ENCODE results near the gene TGM6. TPM values are rescaled to one million over a fixed set of nuclear protein-coding genes. Genes with fewer than 3 reads are reported as not detected.

The TGM6 gene
- total RNA-seq, 5 donors from 2014 or later (not counting 1 experiment from before 2014, with no cell fraction given), result not detected

DNA sequence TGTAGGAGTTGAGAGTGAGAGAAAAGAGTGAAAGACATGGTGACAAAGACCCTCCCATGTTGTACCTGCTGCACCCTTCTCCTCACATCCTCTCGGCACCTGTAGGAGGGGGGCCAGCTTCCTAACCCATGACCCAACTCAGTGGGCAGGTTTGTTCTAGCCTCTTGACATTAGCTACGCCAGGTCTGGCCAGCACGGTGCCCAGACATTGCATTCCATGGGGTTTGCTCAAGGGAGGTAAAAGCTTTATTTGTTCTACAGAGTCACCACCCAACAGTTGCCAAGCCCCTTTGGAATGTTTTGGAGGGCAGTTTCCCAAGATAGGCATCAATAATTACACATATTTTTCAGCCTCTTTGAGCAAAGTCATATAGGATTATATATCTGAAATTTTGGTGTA, 22.7 kb upstream of the TGM6 start:
- DNase-seq (no peak), ATAC-seq (replicated peaks in 1 of 4) (no peak)
- H3K4me3 Mint-ChIP-seq, result no peak overlapping the region
- H3K27me3 Mint-ChIP-seq, result peaks cover 13 to 18% of the 10 kb centered on the region in 2 donors
- peaks cover 7% of the 10 kb centered on the region for H3K36me3 Mint-ChIP-seq
- peaks cover 5 to 28% (median 17%) of the 10 kb centered on the region in 3 donors for H3K9me3 Mint-ChIP-seq
- Histone ChIP-seq H3K4me1 (ENCODE audit: control insufficient read depth in 1 of 2, extremely low read depth in 1 of 2, insufficient read depth in 2 of 2, low read length in 2 of 2) (no peaks in the 10 kb centered on the region), H3K9me3 (no peaks in the 10 kb centered on the region), H3K27ac (ENCODE audit: low read length) (no peak overlapping the region), H3K4me3 (ENCODE audit: control insufficient read depth in 1 of 2, extremely low read depth in 1 of 2, low read length in 1 of 2) (no peak overlapping the region), H3K27me3 (replicated peaks in 1 of 2; ENCODE audit: control insufficient read depth in 2 of 2, extremely low read depth in 1 of 2, insufficient read depth in 2 of 2, low read length in 1 of 2) (peaks cover 0 to 3% of the 10 kb centered on the region in 2 experiments), H3K36me3 (ENCODE audit: control insufficient read depth in 2 of 2, extremely low read depth in 1 of 2, insufficient read depth in 1 of 2, low read length in 1 of 2) (no peaks in the 10 kb centered on the region)
- H3K4me1 Mint-ChIP-seq, result no peaks in the 10 kb centered on the region
- ChIA-PET CTCF (no interaction called here), POLR2A (no interaction called here)
- H3K27ac Mint-ChIP-seq, result no peak overlapping the region
- WGBS (ENCODE audit: insufficient coverage), result 100% methylated on average over 1 of the region's 3 CpGs

DNA sequence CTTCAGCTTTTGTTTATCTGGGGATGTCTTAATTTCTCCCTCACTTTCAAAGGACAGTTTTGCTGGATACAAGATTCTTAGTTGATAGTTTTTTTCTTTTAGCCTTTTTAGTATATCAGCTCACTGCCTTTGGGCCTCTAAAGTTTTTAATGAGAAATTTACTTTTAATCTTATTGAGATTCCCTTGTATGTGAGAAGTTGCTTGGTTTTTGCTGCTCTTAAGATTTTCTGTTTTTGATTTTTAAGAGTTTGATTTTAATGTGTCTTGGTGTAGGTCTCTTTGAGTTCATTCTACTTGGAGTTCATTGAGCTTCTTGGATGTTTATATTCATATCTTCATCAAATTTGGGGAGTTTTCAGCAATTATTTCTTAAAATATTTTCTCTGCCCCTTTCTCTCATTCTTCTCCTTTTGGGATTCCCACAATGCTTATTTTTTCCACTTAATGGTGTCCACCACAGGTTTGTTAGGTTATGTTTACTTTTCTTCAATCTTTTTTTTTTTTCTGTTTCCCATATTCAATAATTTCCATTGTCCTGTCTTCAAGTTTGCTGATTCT, 19.6 kb upstream of the TGM6 start:
- H3K36me3 Mint-ChIP-seq, result peaks cover 7% of the 10 kb centered on the region
- Histone ChIP-seq H3K27ac (ENCODE audit: low read length) (no peak overlapping the region), H3K4me3 (ENCODE audit: control insufficient read depth in 1 of 2, extremely low read depth in 1 of 2, low read length in 1 of 2) (no peak overlapping the region), H3K9me3 (no peaks in the 10 kb centered on the region), H3K36me3 (ENCODE audit: control insufficient read depth in 2 of 2, extremely low read depth in 1 of 2, insufficient read depth in 1 of 2, low read length in 1 of 2) (no peaks in the 10 kb centered on the region), H3K4me1 (ENCODE audit: control insufficient read depth in 1 of 2, extremely low read depth in 1 of 2, insufficient read depth in 2 of 2, low read length in 2 of 2) (no peaks in the 10 kb centered on the region), H3K27me3 (replicated peaks in 1 of 2; ENCODE audit: control insufficient read depth in 2 of 2, extremely low read depth in 1 of 2, insufficient read depth in 2 of 2, low read length in 1 of 2) (peaks cover 0 to 3% of the 10 kb centered on the region in 2 experiments)
- ATAC-seq (replicated peaks in 1 of 4), result no peak
- H3K27me3 Mint-ChIP-seq, result peaks cover 12 to 25% of the 10 kb centered on the region in 2 donors
- H3K27ac Mint-ChIP-seq, result no peak overlapping the region
- no peak overlapping the region for H3K4me3 Mint-ChIP-seq
- H3K9me3 Mint-ChIP-seq, result peaks cover 5 to 28% (median 17%) of the 10 kb centered on the region in 3 donors
- no peaks in the 10 kb centered on the region for H3K4me1 Mint-ChIP-seq
- ChIA-PET POLR2A (no interaction called here), CTCF (no interaction called here)
- DNase-seq, result no peak

GRCh38 chr20:2363187-2363586, 17.5 kb upstream of the TGM6 start:
- H3K4me3 Mint-ChIP-seq, result no peak overlapping the region
- Histone ChIP-seq H3K27ac (ENCODE audit: low read length) (no peak overlapping the region), H3K4me1 (ENCODE audit: control insufficient read depth in 1 of 2, extremely low read depth in 1 of 2, insufficient read depth in 2 of 2, low read length in 2 of 2) (no peaks in the 10 kb centered on the region), H3K36me3 (ENCODE audit: control insufficient read depth in 2 of 2, extremely low read depth in 1 of 2, insufficient read depth in 1 of 2, low read length in 1 of 2) (no peaks in the 10 kb centered on the region), H3K9me3 (no peaks in the 10 kb centered on the region), H3K4me3 (ENCODE audit: control insufficient read depth in 1 of 2, extremely low read depth in 1 of 2, low read length in 1 of 2) (no peak overlapping the region), H3K27me3 (replicated peaks in 1 of 2; ENCODE audit: control insufficient read depth in 2 of 2, extremely low read depth in 1 of 2, insufficient read depth in 2 of 2, low read length in 1 of 2) (peaks cover 0 to 3% of the 10 kb centered on the region in 2 experiments)
- H3K27me3 Mint-ChIP-seq, result peaks cover 15 to 20% of the 10 kb centered on the region in 2 donors
- peaks cover 5 to 28% (median 17%) of the 10 kb centered on the region in 3 donors for H3K9me3 Mint-ChIP-seq
- ChIA-PET CTCF (interaction anchor here in 1 of 2 donors (0.9 kb wide), 1 partner anchor 89 kb away, joined by 3 read pairs; no protein-coding TSS in a partner anchor), POLR2A (no interaction called here)
- ATAC-seq (replicated peaks in 1 of 4), result no peak
- DNase-seq, result no peak
- H3K36me3 Mint-ChIP-seq, result peaks cover 7% of the 10 kb centered on the region
- no CpG with 5 or more reads among the region's 2 CpGs for WGBS (ENCODE audit: insufficient coverage)
- H3K27ac Mint-ChIP-seq, result no peak overlapping the region
- H3K4me1 Mint-ChIP-seq, result no peaks in the 10 kb centered on the region

DNA sequence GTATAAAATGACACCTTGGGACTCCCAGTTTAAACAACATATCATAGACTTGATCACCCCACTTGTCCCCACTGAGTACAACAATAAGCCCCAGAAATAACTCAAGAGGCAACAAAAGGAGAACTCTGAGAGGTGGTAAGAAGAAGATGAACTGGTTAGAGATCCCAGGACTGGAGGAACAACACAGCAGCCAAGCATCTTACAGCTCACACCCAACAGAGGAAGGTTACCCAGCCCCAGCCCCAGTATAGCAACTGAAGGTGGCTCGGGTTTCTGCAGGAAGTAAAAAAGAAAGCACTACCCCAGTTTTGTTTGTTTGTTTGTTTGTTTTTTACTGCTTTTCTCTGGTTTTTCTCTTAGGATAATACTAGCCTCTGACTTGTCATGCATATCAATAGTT, 17.1 kb upstream of the TGM6 start:
- Histone ChIP-seq H3K9me3 (no peaks in the 10 kb centered on the region), H3K36me3 (ENCODE audit: control insufficient read depth in 2 of 2, extremely low read depth in 1 of 2, insufficient read depth in 1 of 2, low read length in 1 of 2) (no peaks in the 10 kb centered on the region), H3K4me1 (ENCODE audit: control insufficient read depth in 1 of 2, extremely low read depth in 1 of 2, insufficient read depth in 2 of 2, low read length in 2 of 2) (no peaks in the 10 kb centered on the region), H3K27ac (ENCODE audit: low read length) (no peak overlapping the region), H3K4me3 (ENCODE audit: control insufficient read depth in 1 of 2, extremely low read depth in 1 of 2, low read length in 1 of 2) (no peak overlapping the region), H3K27me3 (replicated peaks in 1 of 2; ENCODE audit: control insufficient read depth in 2 of 2, extremely low read depth in 1 of 2, insufficient read depth in 2 of 2, low read length in 1 of 2) (peaks cover 0 to 4% of the 10 kb centered on the region in 2 experiments)
- DNase-seq (no peak), ATAC-seq (replicated peaks in 1 of 4) (no peak)
- ChIA-PET POLR2A (no interaction called here), CTCF (no interaction called here)
- peaks cover 7% of the 10 kb centered on the region for H3K36me3 Mint-ChIP-seq
- H3K4me3 Mint-ChIP-seq, result no peak overlapping the region
- peaks cover 15 to 23% of the 10 kb centered on the region in 2 donors for H3K27me3 Mint-ChIP-seq
- no peaks in the 10 kb centered on the region for H3K4me1 Mint-ChIP-seq
- no CpG with 5 or more reads among the region's 1 CpG for WGBS (ENCODE audit: insufficient coverage)
- H3K27ac Mint-ChIP-seq, result no peak overlapping the region
- H3K9me3 Mint-ChIP-seq, result peaks cover 5 to 28% (median 17%) of the 10 kb centered on the region in 3 donors

DNA sequence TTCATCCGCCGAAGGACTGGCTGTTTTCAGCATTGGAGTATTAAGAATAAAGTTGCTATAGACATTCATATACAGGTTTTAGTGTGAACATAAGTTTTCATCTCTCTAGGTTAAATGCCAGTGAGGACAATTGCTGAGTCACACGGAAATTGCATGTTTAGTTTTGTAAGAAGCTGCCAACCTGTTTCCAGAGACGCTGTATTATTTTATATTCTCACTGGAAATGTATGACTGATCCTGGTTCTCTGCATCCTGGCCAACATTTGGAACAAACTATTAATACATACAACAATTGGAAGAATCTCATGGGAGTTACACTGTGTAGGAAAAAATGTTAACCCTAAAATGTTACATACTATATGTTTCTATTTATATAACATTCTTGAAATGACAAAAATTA, 16.7 kb upstream of the TGM6 start:
- H3K27ac ChIP-seq (ENCODE audit: low read length), result no peak overlapping the region
- no peaks in the 10 kb centered on the region for H3K4me1 ChIP-seq (ENCODE audit: control insufficient read depth in 1 of 2, extremely low read depth in 1 of 2, insufficient read depth in 2 of 2, low read length in 2 of 2)
- ChIA-PET CTCF (interaction anchor here in 1 of 2 donors (0.6 kb wide), 1 partner anchor 108 kb away, joined by 3 read pairs; no protein-coding TSS in a partner anchor), POLR2A (no interaction called here)
- ATAC-seq (replicated peaks in 1 of 4) (no peak), DNase-seq (no peak)
- WGBS (ENCODE audit: insufficient coverage), result no CpG with 5 or more reads among the region's 4 CpGs
- Mint-ChIP-seq H3K27me3 (peaks cover 16 to 24% of the 10 kb centered on the region in 2 donors), H3K4me3 (no peak overlapping the region), H3K4me1 (no peaks in the 10 kb centered on the region), H3K36me3 (peaks cover 7% of the 10 kb centered on the region), H3K9me3 (peaks cover 5 to 32% (median 19%) of the 10 kb centered on the region in 3 donors), H3K27ac (no peak overlapping the region)
- no peaks in the 10 kb centered on the region for H3K36me3 ChIP-seq (ENCODE audit: control insufficient read depth in 2 of 2, extremely low read depth in 1 of 2, insufficient read depth in 1 of 2, low read length in 1 of 2)
- H3K9me3 ChIP-seq, result no peaks in the 10 kb centered on the region
- H3K27me3 ChIP-seq (replicated peaks in 1 of 2; ENCODE audit: control insufficient read depth in 2 of 2, extremely low read depth in 1 of 2, insufficient read depth in 2 of 2, low read length in 1 of 2), result peaks cover 0 to 5% of the 10 kb centered on the region in 2 experiments
- no peak overlapping the region for H3K4me3 ChIP-seq (ENCODE audit: control insufficient read depth in 1 of 2, extremely low read depth in 1 of 2, low read length in 1 of 2)

DNA sequence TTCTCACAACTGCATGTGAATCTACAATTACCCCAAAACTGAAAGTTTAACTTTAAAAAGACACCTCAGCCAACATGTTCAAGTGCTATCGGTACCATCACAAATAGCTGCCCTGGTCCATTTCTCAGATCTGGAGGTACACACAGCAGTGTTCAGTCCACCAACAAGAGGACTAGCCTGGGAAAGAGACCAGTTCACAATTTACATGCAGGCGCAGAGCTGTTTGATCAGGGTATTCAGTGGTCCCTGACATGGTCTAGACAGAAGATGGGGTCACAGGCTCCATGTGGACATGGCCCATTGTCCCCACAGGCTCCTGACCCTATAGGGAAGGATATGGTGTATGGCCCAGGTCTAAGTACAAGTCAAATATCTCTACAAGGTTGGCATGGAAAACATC, 15.6 kb upstream of the TGM6 start:
- ChIA-PET CTCF (no interaction called here), POLR2A (no interaction called here)
- no peak for DNase-seq
- Mint-ChIP-seq H3K4me3 (no peak overlapping the region), H3K27ac (no peak overlapping the region), H3K4me1 (no peaks in the 10 kb centered on the region), H3K36me3 (peaks cover 7% of the 10 kb centered on the region), H3K9me3 (peaks cover 0 to 25% (median 19%) of the 10 kb centered on the region in 3 donors), H3K27me3 (peaks cover 19 to 21% of the 10 kb centered on the region in 2 donors)
- WGBS (ENCODE audit: insufficient coverage), result 100% methylated on average over 2 of the region's 2 CpGs
- no peak for ATAC-seq (replicated peaks in 1 of 4)
- no peak overlapping the region for H3K4me3 ChIP-seq (ENCODE audit: control insufficient read depth in 1 of 2, extremely low read depth in 1 of 2, low read length in 1 of 2)
- peaks cover 5 to 6% of the 10 kb centered on the region in 2 experiments for H3K27me3 ChIP-seq (replicated peaks in 1 of 2; ENCODE audit: control insufficient read depth in 2 of 2, extremely low read depth in 1 of 2, insufficient read depth in 2 of 2, low read length in 1 of 2)
- H3K27ac ChIP-seq (ENCODE audit: low read length), result no peak overlapping the region
- H3K36me3 ChIP-seq (ENCODE audit: control insufficient read depth in 2 of 2, extremely low read depth in 1 of 2, insufficient read depth in 1 of 2, low read length in 1 of 2), result no peaks in the 10 kb centered on the region
- H3K9me3 ChIP-seq, result no peaks in the 10 kb centered on the region
- no peaks in the 10 kb centered on the region for H3K4me1 ChIP-seq (ENCODE audit: control insufficient read depth in 1 of 2, extremely low read depth in 1 of 2, insufficient read depth in 2 of 2, low read length in 2 of 2)
